ENCODE measurements around the gene UBE2J2. TPM values are rescaled to one million over a fixed set of nuclear protein-coding genes. Genes with fewer than 3 reads are reported as not detected.

UBE2J2 gene
- total RNA-seq, 2 donors from 2014 or later = 23.6 to 39.2 TPM

DNA sequence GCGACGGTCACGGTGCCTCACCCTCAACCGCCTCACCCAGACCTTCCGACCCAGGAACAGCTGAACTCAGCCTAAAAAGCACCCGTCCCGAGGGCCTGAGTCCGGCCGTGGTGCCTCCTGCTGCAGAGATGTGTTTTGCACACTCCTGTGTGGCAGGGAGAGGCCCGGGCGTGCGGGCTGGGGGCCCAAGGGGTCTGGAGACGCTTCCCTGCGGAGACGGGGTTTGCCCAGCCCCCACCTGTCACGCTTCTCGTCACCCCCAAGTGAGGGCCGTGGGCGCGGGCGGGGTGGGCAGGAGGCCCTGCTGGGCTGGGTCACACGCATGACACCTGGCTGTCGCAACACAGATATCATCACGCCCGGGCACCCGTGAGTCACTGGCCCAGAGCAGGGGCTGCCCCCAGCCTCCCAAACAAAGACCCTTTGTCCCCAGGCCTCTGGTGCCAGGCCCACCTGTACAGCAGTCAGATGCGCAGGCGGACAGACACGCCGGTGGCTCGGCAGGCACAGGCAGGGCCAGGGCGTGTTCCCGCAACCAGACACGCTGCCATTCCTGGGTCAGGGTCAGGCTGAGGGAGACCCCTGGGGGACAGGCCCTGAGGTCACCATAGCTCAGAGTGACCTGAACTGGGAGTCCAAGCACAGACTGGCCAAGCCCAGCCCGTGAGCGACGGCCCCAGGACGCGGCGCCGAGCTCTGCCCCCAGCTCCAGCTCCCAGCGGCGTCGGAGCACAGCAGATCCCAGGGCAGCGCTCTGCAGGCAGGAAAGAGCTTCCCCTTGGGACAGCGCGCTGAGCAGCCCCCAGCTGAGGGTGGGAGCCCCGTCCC, 35.6 kb downstream of the UBE2J2 start:
- Histone ChIP-seq H3K4me1 (peaks cover 18% of the 10 kb centered on the region), H3K9me3 (no peaks in the 10 kb centered on the region), H3K4me3 (no peak overlapping the region), H3K27me3 (peaks cover 0 to 5% of the 10 kb centered on the region in 2 donors), H3K27ac (no peak overlapping the region), H3K36me3 (replicated peaks in 1 of 2; ENCODE audit: insufficient read depth in 1 of 2, low read depth in 2 of 2) (no peaks in the 10 kb centered on the region)
- WGBS, 2 donors = 23 to 49% methylated on average over 8 to 48 of the region's 48 CpGs
- intact Hi-C loops (cut with DNase I) = no loop called here
- peak; percentile 12 for ATAC-seq
- DNase-seq = peak in 3 of 4 donors; percentile 25 to 34 (median 32)
- TF ChIP-seq POLR2A (IDR thresholded peaks at IDR 0.05) = no peak

DNA sequence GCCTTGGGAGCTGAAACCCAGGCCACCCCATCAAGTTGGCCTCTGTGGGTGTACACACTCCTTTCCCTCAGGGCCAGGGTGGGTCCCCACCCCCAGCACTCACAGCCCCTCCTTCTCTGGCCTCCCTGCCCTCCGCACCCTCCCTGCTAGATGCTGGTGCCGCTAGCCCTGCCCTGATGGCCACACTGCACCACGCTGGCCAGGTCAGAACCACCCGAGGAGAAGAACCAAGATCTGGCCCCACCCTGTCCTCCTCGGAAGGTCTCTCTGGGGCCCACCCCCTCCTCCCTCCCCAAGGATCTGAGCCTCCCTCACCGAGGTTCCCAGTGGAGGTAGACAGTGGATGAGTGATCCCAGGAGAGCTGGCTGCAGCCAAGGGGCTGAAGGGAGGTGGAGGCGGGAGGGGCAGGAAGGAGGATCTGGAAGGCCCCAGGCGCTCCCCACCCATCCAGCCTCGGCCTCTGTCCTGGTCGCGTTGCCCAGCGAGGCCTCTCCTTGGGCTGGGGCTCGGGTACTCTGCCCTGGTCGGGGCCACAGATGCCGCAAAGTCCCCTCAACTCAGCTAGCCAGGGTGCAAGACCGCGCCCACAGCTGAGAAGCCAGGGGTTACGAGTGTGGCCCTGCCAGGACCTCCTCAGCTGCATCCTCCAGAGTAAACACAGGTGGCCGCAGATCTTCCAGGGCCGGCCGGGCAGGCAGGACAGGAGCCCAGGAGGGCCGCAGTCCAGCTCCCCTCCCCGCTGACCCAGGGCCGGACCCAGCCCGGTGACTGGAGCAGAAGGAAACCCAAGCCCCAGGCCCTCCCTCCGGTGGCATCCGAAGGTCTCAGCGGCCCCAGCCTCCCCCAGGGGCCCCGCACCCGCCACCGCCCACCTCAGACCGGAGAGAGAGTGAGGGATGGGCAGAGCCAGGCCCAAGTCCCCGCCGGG, 36.4 kb downstream of the UBE2J2 start:
- H3K9me3 ChIP-seq = no peaks in the 10 kb centered on the region
- DNase-seq (no peak), ATAC-seq (no peak)
- WGBS, 2 donors = 32 to 34% methylated on average over 15 to 33 of the region's 34 CpGs
- peaks cover 0 to 5% of the 10 kb centered on the region in 2 donors for H3K27me3 ChIP-seq
- TF ChIP-seq POLR2A (IDR thresholded peaks at IDR 0.05) = no peak
- TF ChIP-seq, protein P1, sequence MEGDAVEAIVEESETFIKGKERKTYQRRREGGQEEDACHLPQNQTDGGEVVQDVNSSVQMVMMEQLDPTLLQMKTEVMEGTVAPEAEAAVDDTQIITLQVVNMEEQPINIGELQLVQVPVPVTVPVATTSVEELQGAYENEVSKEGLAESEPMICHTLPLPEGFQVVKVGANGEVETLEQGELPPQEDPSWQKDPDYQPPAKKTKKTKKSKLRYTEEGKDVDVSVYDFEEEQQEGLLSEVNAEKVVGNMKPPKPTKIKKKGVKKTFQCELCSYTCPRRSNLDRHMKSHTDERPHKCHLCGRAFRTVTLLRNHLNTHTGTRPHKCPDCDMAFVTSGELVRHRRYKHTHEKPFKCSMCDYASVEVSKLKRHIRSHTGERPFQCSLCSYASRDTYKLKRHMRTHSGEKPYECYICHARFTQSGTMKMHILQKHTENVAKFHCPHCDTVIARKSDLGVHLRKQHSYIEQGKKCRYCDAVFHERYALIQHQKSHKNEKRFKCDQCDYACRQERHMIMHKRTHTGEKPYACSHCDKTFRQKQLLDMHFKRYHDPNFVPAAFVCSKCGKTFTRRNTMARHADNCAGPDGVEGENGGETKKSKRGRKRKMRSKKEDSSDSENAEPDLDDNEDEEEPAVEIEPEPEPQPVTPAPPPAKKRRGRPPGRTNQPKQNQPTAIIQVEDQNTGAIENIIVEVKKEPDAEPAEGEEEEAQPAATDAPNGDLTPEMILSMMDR (IDR thresholded peaks at IDR 0.05) = no peak
- no peak overlapping the region for H3K4me3 ChIP-seq
- H3K27ac ChIP-seq = no peak overlapping the region
- intact Hi-C loops (cut with DNase I) = no loop called here
- peaks cover 25% of the 10 kb centered on the region for H3K4me1 ChIP-seq
- no peaks in the 10 kb centered on the region for H3K36me3 ChIP-seq (replicated peaks in 1 of 2; ENCODE audit: insufficient read depth in 1 of 2, low read depth in 2 of 2)

DNA sequence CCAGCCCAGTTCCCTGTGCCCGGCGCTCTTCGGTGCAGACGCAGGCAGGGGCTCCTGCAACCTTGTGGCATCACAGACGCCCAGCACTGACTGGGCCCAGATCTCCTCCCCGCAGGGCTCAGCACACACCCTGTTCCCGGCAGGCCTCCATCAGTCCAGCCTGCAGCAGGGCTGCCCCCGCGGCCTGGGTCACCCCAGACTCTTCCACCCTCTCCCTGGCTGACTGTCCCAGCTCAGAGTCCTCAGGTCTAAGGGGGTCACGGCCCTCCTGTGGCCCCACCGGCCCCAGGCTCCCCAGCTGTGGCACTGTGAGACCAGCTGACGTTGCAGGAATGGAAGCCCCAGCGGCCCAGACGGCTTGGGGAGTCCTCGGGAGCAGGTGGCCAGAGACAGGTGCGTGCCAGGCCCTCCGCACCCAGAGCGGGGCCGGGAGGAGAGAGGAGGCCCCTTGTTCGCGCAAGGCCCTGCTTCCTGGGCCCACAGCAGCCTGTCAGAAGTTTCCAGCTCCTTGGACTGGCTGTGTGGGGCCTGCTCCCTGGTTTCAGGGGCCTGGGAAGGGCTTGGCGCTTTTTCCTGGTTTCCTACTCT, 37.4 kb downstream of the UBE2J2 start:
- ATAC-seq (no peak), DNase-seq (no peak)
- intact Hi-C loops (cut with DNase I) = no loop called here
- Histone ChIP-seq H3K4me3 (no peak overlapping the region), H3K27me3 (peaks cover 0 to 5% of the 10 kb centered on the region in 2 donors), H3K27ac (no peak overlapping the region), H3K9me3 (no peaks in the 10 kb centered on the region), H3K4me1 (peaks cover 25% of the 10 kb centered on the region), H3K36me3 (replicated peaks in 1 of 2; ENCODE audit: insufficient read depth in 1 of 2, low read depth in 2 of 2) (no peaks in the 10 kb centered on the region)
- 79 to 80% methylated on average over 3 to 12 of the region's 22 CpGs for WGBS, 2 donors
- TF ChIP-seq, protein P1 (IDR thresholded peaks at IDR 0.05) = no peak
- no peak for TF ChIP-seq POLR2A (IDR thresholded peaks at IDR 0.05)

DNA sequence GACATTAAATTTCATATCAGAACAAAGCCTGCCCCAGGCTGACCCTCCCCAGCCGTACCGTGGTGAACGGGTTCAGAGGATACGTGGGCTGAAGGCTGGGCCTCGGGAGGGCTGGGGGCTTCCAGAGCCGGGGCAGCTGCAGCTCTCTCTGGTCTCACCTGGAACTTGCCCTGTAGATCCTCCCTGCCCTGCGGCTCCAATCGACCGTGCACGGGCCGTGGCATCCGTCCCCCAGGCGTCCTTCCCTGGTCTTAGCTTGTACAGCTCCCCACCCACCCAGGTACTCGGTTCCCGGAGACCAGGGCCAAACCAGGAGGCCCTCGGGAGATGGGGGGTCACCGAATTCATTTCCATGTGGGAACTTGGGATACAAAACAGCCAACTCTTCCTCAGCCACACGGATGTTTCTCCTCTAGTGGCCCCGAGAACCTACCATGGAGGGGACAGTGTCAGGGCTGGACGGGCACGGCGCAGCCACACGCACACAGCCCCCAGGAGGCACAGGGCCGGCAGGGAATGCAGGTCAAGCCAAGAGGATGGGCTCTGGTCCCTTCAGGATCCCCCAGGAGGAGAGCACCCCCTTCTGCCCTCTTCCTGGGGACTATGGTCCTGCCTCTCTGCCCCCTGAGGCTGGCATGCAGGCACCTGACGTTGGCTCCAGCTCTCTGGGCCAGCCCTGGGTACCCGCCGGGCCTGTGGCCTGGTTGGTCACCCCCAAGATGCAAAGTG, 38.5 kb downstream of the UBE2J2 start:
- DNase-seq (no peak), ATAC-seq (no peak)
- H3K9me3 ChIP-seq = no peaks in the 10 kb centered on the region
- H3K4me3 ChIP-seq = no peak overlapping the region
- WGBS, 2 donors = 89 to 90% methylated on average over 21 to 23 of the region's 27 CpGs
- peaks cover 0 to 5% of the 10 kb centered on the region in 2 donors for H3K27me3 ChIP-seq
- TF ChIP-seq, protein P1 (IDR thresholded peaks at IDR 0.05) = no peak
- TF ChIP-seq POLR2A (IDR thresholded peaks at IDR 0.05) = no peak
- H3K36me3 ChIP-seq (replicated peaks in 1 of 2; ENCODE audit: insufficient read depth in 1 of 2, low read depth in 2 of 2) = no peaks in the 10 kb centered on the region
- H3K27ac ChIP-seq = no peak overlapping the region
- H3K4me1 ChIP-seq = peaks cover 32% of the 10 kb centered on the region
- intact Hi-C loops (cut with DNase I) = no loop called here

Data from body of pancreas (tissue), 4 donors.